ENCODE measurements around the gene LCLAT1. TPM values are rescaled to one million over a fixed set of nuclear protein-coding genes. Genes with fewer than 3 reads are reported as not detected.

The LCLAT1 gene
- total RNA-seq, 4 donors from 2014 or later: 47.3 to 68.7 (median 54.1) TPM

DNA sequence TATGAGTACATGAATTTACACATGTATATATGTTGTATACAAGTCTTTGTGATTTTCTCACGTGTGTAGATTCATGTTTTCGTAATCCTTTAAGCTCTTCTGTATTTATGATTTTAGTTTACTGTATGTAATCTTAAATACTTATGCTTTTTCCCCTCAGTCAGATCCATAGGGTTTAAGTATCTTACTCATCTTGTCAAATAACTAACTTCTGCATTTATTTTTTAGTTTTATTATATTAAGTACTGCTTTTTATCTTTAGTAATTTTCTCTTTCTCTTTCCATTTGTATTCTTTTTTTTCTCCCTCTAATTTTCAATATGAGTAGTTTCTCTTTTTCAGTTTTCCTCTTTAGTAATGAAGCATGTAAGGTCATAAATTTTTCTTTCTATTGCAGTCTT lies 179.4 kb downstream of the LCLAT1 start:
- TF ChIP-seq CTCF (IDR thresholded peaks at IDR 0.05) (no peak), POLR2A (IDR thresholded peaks at IDR 0.05) (no peak)
- 76 to 92% methylated on average over 2 of the region's 2 CpGs for WGBS, 2 donors
- no peaks in the 10 kb centered on the region for H3K9me3 ChIP-seq
- intact Hi-C loops (cut with DNase I): no loop called here
- no peak overlapping the region for H3K27ac ChIP-seq
- no peak for DNase-seq
- no peaks in the 10 kb centered on the region for H3K27me3 ChIP-seq
- H3K4me1 ChIP-seq: peaks cover 8 to 10% of the 10 kb centered on the region in 2 donors
- H3K4me3 ChIP-seq (replicated peaks in 1 of 3): no peak overlapping the region
- no peaks in the 10 kb centered on the region for H3K36me3 ChIP-seq

DNA sequence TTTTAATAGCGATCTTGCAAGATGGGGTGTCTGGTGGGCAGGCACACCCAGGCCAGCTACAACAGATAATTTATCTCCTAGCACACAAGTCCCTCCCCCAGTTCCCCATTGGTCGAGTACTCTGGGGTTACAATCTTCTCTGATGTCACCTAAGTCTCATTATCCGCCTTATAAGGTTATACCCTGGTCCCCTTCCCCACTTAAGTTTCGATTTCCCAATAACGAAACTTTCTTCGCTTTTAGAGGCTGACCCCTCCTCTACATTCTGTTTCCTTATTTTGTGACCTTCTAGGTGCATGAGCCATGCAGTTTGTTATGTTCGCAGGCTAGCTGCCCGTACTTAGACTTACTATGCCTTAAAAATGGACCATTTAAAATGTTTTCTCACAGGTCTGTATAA lies 180.1 kb downstream of the LCLAT1 start:
- WGBS, 2 donors: 95 to 97% methylated on average over 8 of the region's 8 CpGs
- no peak overlapping the region for H3K4me3 ChIP-seq (replicated peaks in 1 of 3)
- no peaks in the 10 kb centered on the region for H3K36me3 ChIP-seq
- H3K27ac ChIP-seq: no peak overlapping the region
- no peak for TF ChIP-seq POLR2A (IDR thresholded peaks at IDR 0.05)
- TF ChIP-seq CTCF (IDR thresholded peaks at IDR 0.05): no peak
- intact Hi-C loops (cut with DNase I): no loop called here
- H3K27me3 ChIP-seq: no peaks in the 10 kb centered on the region
- DNase-seq: no peak
- peaks cover 8 to 10% of the 10 kb centered on the region in 2 donors for H3K4me1 ChIP-seq
- no peaks in the 10 kb centered on the region for H3K9me3 ChIP-seq

GRCh38 chr2:30628341-30628740 lies 181.3 kb downstream of the LCLAT1 start:
- peaks cover 8 to 10% of the 10 kb centered on the region in 2 donors for H3K4me1 ChIP-seq
- intact Hi-C loops (cut with DNase I): no loop called here
- H3K9me3 ChIP-seq: no peaks in the 10 kb centered on the region
- H3K4me3 ChIP-seq (replicated peaks in 1 of 3): no peak overlapping the region
- DNase-seq: no peak
- H3K36me3 ChIP-seq: no peaks in the 10 kb centered on the region
- H3K27me3 ChIP-seq: no peaks in the 10 kb centered on the region
- H3K27ac ChIP-seq: no peak overlapping the region
- TF ChIP-seq CTCF (IDR thresholded peaks at IDR 0.05): no peak
- TF ChIP-seq POLR2A (IDR thresholded peaks at IDR 0.05): no peak
- WGBS, 2 donors: 75 to 81% methylated on average over 2 of the region's 2 CpGs

- Histone ChIP-seq H3K27ac (no peak overlapping the region), H3K4me3 (replicated peaks in 1 of 3) (no peak overlapping the region), H3K9me3 (no peaks in the 10 kb centered on the region), H3K4me1 (peaks cover 8 to 10% of the 10 kb centered on the region in 2 donors), H3K36me3 (no peaks in the 10 kb centered on the region), H3K27me3 (no peaks in the 10 kb centered on the region)
- TF ChIP-seq POLR2A (IDR thresholded peaks at IDR 0.05) (no peak), CTCF (IDR thresholded peaks at IDR 0.05) (no peak)
- intact Hi-C loops (cut with DNase I): no loop called here
- WGBS, 2 donors: 96 to 97% methylated on average over 6 of the region's 6 CpGs
- DNase-seq: no peak
Observed at GRCh38 chr2:30629866-30630265, 182.8 kb downstream of the LCLAT1 start.

- Histone ChIP-seq H3K27ac (no peak overlapping the region), H3K9me3 (no peaks in the 10 kb centered on the region), H3K4me1 (peaks cover 8 to 10% of the 10 kb centered on the region in 2 donors), H3K27me3 (no peaks in the 10 kb centered on the region), H3K36me3 (no peaks in the 10 kb centered on the region), H3K4me3 (replicated peaks in 1 of 3) (no peak overlapping the region)
- intact Hi-C loops (cut with DNase I): no loop called here
- no peak for TF ChIP-seq POLR2A (IDR thresholded peaks at IDR 0.05)
- TF ChIP-seq CTCF (IDR thresholded peaks at IDR 0.05): no peak
- no peak for DNase-seq
- 48 to 95% methylated on average over 1 of the region's 1 CpG for WGBS, 2 donors
Observed at GRCh38 chr2:30631051-30631671, 184.1 kb downstream of the LCLAT1 start.

Data from thyroid gland (tissue), 4 donors.